ENCODE data around the gene FAM83D. TPM values are rescaled to one million over a fixed set of nuclear protein-coding genes. Genes with fewer than 3 reads are reported as not detected.

FAM83D gene
- total and polyA plus RNA-seq, 2 of the 4 experiments (the other 2 are of a cell fraction), result 20.4 to 26.4 TPM

DNA sequence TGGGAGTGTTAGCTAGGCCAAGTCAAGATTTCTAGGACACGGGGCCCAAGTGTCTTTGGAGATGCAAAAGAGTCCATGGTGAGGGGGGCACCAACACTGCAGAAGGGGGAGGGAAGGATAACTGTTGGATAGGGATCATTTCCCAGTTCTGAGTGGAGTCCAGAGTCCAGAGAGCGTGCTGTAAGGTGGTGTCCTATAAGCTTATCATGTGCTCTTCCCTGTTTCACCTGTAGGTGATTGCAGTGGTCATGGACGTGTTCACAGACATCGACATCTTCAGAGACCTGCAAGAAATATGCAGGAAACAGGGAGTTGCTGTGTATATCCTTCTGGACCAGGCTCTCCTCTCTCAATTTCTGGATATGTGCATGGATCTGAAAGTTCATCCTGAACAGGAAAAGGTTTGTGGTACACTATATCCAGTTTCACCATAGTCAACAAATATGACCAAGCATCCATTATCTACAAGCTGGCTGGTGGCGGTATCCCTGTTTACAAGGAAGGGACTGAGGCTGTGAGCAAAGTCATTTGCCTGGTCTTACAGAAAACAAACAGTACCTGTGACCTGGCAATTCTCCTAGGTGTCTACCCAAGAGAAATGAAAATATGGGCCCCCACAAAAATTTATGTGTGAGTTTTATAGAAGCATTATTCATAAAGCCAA, 15.6 kb downstream of the FAM83D start:
- Histone ChIP-seq H4K8ac (ENCODE audit: low read depth in 2 of 2, low read length in 2 of 2) (no peak overlapping the region), H3K79me1 (ENCODE audit: low read depth in 1 of 2, low read length in 2 of 2) (peaks cover 49 to 63% of the 10 kb centered on the region in 2 experiments), H3K27me3 (ENCODE audit: control insufficient read depth, insufficient read depth, low read length) (no peaks in the 10 kb centered on the region), H3K9ac (ENCODE audit: low read depth, low read length) (no peak overlapping the region), H2BK120ac (ENCODE audit: low read depth, low read length) (no peak overlapping the region), H4K5ac (ENCODE audit: low read depth, low read length) (no peak overlapping the region), H2BK5ac (ENCODE audit: low read depth, low read length, poor library complexity, severe bottlenecking) (no peak overlapping the region), H3K4ac (ENCODE audit: low read depth, low read length) (no peak overlapping the region), H3K36me3 (ENCODE audit: control insufficient read depth, insufficient read depth, low read length) (peaks cover 1% of the 10 kb centered on the region; the same call in 1 of the 2 replicates), H3K4me1 (ENCODE audit: control insufficient read depth, insufficient read depth, low read length) (0 out of 2 replicates have a peak, but pooled peaks cover 2% of the 10 kb centered on the region), H3K23ac (ENCODE audit: low read depth, low read length) (no peak overlapping the region), H4K91ac (ENCODE audit: insufficient read depth, low read depth, low read length) (no peak overlapping the region), H2BK15ac (ENCODE audit: low read depth, low read length) (no peak overlapping the region), H3K56ac (ENCODE audit: extremely low read depth, insufficient read depth, low read length) (no peak overlapping the region), H3K18ac (ENCODE audit: low read depth, low read length) (no peak overlapping the region), H3K4me2 (ENCODE audit: low read depth, low read length) (no peak overlapping the region), H2BK20ac (ENCODE audit: low read depth, low read length) (no peak overlapping the region), H3K9me1 (ENCODE audit: insufficient read depth, low read length) (peaks cover 22% of the 10 kb centered on the region), H2AFZ (replicated peaks; ENCODE audit: low read length, poor library complexity) (no peak overlapping the region), H3K4me3 (ENCODE audit: insufficient read depth, low read depth, low read length) (no peak overlapping the region), H3K9me3 (ENCODE audit: control insufficient read depth, insufficient read depth, low read length) (no peaks in the 10 kb centered on the region), H4K20me1 (ENCODE audit: insufficient read depth, low read length) (0 out of 2 replicates have a peak, but pooled peaks cover under 1% of the 10 kb centered on the region), H3K27ac (ENCODE audit: insufficient read depth, low read length) (no peak overlapping the region), H3K14ac (replicated peaks; ENCODE audit: low read depth, low read length) (no peak overlapping the region), H2AK5ac (ENCODE audit: low read depth, low read length) (no peak overlapping the region), H2AK9ac (replicated peaks; ENCODE audit: low read depth, low read length, poor library complexity) (no peak overlapping the region)
- ATAC-seq (ENCODE audit: low read depth) (no peak), DNase-seq (no peak)
- dilution Hi-C loops (cut with HindIII; ENCODE audit: low sequenced_read_pairs, unreplicated experiment), result no loop called here
- in situ Hi-C loops (cut with MboI; ENCODE audit: low sequenced_read_pairs), result no loop called here
- ChIA-PET CTCF (no interaction called here), POLR2A (ENCODE audit: unreplicated experiment) (no interaction called here)
- intact Hi-C loops (cut with micrococcal nuclease), result no loop called here
- WGBS, 2 experiments (ENCODE audit: extremely low coverage in 2 of 2, insufficient read length in 1 of 2), result no CpG with 5 or more reads among the region's 5 CpGs
- no TSS peak for BruUV-seq (replicated peaks)
- TF ChIP-seq BHLHE40 (IDR thresholded peaks at IDR 0.05; ENCODE audit: low read depth, low read length) (no peak), CEBPB (IDR thresholded peaks at IDR 0.05; ENCODE audit: low read depth, low read length) (no peak), MAFK (IDR thresholded peaks at IDR 0.05; ENCODE audit: low read depth, low read length) (no peak), MXI1 (IDR thresholded peaks at IDR 0.05; ENCODE audit: borderline replicate concordance, low read depth, low read length) (no peak), NFE2L2 (IDR thresholded peaks at IDR 0.05; ENCODE audit: low read depth, low read length) (no peak), RCOR1 (IDR thresholded peaks at IDR 0.05; ENCODE audit: insufficient replicate concordance, low read length) (no peak), CHD1 (IDR thresholded peaks at IDR 0.05; ENCODE audit: low read depth, low read length) (no peak), FOS (IDR thresholded peaks at IDR 0.05; ENCODE audit: low read depth, low read length) (no peak), MAZ (IDR thresholded peaks at IDR 0.05; ENCODE audit: borderline replicate concordance, low read depth, low read length) (no peak), RFX5 (IDR thresholded peaks at IDR 0.05; ENCODE audit: low read depth, low read length) (no peak), RAD21 (IDR thresholded peaks at IDR 0.05; ENCODE audit: low read length) (no peak), SMC3 (IDR thresholded peaks at IDR 0.05; ENCODE audit: low read depth, low read length) (no peak)
- TF ChIP-seq, protein P1, sequence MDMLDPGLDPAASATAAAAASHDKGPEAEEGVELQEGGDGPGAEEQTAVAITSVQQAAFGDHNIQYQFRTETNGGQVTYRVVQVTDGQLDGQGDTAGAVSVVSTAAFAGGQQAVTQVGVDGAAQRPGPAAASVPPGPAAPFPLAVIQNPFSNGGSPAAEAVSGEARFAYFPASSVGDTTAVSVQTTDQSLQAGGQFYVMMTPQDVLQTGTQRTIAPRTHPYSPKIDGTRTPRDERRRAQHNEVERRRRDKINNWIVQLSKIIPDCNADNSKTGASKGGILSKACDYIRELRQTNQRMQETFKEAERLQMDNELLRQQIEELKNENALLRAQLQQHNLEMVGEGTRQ (IDR thresholded peaks at IDR 0.05; ENCODE audit: low read depth, low read length), result no peak
- TF ChIP-seq, protein P2, sequence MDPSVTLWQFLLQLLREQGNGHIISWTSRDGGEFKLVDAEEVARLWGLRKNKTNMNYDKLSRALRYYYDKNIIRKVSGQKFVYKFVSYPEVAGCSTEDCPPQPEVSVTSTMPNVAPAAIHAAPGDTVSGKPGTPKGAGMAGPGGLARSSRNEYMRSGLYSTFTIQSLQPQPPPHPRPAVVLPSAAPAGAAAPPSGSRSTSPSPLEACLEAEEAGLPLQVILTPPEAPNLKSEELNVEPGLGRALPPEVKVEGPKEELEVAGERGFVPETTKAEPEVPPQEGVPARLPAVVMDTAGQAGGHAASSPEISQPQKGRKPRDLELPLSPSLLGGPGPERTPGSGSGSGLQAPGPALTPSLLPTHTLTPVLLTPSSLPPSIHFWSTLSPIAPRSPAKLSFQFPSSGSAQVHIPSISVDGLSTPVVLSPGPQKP (IDR thresholded peaks at IDR 0.05; ENCODE audit: borderline replicate concordance, low read depth, low read length), result no peak

All from IMR-90 (cell line).